ENCODE data around the gene FKBP5.
A peak's percentile ranks its signal among the peaks of the same experiment; 100 is the strongest.

FKBP5 gene

DNA sequence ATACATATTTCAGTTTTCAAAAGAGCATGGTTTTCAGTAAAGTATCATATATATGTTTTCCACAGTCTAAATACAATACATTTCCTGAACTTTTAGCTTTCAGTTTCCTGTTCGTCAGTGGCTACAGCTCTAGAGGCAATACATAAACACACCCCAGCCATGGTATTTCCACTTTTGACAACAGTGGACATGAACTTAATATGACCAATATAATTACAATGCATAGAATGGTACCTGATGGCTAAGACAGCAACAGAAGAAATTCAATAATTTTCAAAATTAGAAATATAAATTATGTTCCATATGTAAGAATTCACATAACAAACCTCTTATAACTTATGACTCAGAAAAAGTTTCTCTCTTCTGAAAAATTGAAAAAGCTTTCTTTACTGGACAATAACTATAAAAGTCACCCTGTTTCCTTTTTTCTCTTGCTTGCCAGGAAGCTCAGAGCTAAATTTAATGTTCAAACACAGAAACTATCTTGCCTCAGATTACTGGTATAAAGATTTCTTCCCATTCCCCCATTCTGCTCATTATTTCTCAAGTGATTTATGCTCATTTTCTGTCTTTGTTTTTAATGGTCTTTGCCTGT is 19.2 kb downstream of the FKBP5 start:
- H3K9me3 ChIP-seq (ENCODE audit: insufficient read depth, low read length, severe bottlenecking), result no peaks in the 10 kb centered on the region
- peaks cover 19% of the 10 kb centered on the region for H3K27me3 ChIP-seq (ENCODE audit: insufficient read depth, low read length, poor library complexity)
- H2AFZ ChIP-seq (ENCODE audit: low read depth, low read length), result no peak overlapping the region
- no peaks in the 10 kb centered on the region for H4K20me1 ChIP-seq (ENCODE audit: insufficient read depth, low read length)
- DNase-seq, result no peak
- no peak overlapping the region for H3K4me3 ChIP-seq (ENCODE audit: low read depth in 1 of 2, low read length in 2 of 2)
- no peaks in the 10 kb centered on the region for H3K4me1 ChIP-seq (ENCODE audit: insufficient read depth, low read length)
- ATAC-seq (ENCODE audit: insufficient read depth, low read depth), result 0 out of 3 replicates have a peak, but pooled peaks have one; percentile 39
- no peaks in the 10 kb centered on the region for H3K79me2 ChIP-seq (ENCODE audit: insufficient read depth, low read length)
- H3K9ac ChIP-seq (ENCODE audit: low read depth, low read length), result no peak overlapping the region
- H3K4me2 ChIP-seq (ENCODE audit: insufficient read depth, low read length), result no peak overlapping the region
- no peak overlapping the region for H3K27ac ChIP-seq (ENCODE audit: low read length)
- no peaks in the 10 kb centered on the region for H3K36me3 ChIP-seq (ENCODE audit: insufficient read depth, low read length)
- no peak for TF ChIP-seq EZH2 (IDR thresholded peaks at IDR 0.05; ENCODE audit: borderline replicate concordance, low read depth, low read length, severe bottlenecking)
- TF ChIP-seq, protein P1, sequence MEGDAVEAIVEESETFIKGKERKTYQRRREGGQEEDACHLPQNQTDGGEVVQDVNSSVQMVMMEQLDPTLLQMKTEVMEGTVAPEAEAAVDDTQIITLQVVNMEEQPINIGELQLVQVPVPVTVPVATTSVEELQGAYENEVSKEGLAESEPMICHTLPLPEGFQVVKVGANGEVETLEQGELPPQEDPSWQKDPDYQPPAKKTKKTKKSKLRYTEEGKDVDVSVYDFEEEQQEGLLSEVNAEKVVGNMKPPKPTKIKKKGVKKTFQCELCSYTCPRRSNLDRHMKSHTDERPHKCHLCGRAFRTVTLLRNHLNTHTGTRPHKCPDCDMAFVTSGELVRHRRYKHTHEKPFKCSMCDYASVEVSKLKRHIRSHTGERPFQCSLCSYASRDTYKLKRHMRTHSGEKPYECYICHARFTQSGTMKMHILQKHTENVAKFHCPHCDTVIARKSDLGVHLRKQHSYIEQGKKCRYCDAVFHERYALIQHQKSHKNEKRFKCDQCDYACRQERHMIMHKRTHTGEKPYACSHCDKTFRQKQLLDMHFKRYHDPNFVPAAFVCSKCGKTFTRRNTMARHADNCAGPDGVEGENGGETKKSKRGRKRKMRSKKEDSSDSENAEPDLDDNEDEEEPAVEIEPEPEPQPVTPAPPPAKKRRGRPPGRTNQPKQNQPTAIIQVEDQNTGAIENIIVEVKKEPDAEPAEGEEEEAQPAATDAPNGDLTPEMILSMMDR (IDR thresholded peaks at IDR 0.05; ENCODE audit: borderline replicate concordance, extremely low read depth, low read length, poor library complexity, severe bottlenecking), result no peak

DNA sequence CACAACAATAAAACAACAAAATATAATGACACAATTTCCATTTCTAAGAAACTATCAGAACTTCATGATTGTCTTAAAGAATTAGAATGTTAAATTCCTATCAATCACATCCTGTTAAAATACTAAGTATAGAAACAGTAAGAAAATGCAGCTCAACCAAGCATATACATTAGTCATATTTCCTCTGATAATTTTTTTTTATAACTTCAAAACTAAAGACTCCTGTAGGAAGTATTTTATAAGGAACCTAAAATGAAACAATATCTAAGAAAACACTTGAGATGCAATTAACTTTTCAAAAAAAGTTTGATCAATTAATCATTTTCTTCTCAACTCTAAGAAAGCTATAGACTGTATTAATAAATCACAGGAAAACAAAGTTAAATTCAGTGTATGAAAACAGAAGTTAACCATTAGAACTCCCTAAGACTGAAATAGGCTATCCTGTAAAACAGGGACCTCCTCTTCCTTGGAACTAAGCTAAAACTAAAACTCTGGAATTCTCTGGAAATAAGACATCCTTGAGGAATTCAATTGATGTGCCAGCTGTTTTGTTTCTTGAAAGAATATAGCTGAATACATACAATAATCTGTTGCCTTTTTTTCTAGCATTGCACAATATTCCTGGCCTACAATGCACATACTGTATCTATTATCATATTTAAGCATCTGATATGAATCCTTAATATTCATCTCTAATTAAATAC is 19.8 kb downstream of the FKBP5 start:
- Histone ChIP-seq H3K9me3 (ENCODE audit: insufficient read depth, low read length, severe bottlenecking) (no peaks in the 10 kb centered on the region), H3K4me2 (ENCODE audit: insufficient read depth, low read length) (no peak overlapping the region), H4K20me1 (ENCODE audit: insufficient read depth, low read length) (no peaks in the 10 kb centered on the region), H3K79me2 (ENCODE audit: insufficient read depth, low read length) (no peaks in the 10 kb centered on the region), H3K4me3 (ENCODE audit: low read depth in 1 of 2, low read length in 2 of 2) (no peak overlapping the region), H3K27me3 (ENCODE audit: insufficient read depth, low read length, poor library complexity) (peaks cover 16% of the 10 kb centered on the region), H3K27ac (ENCODE audit: low read length) (no peak overlapping the region), H3K4me1 (ENCODE audit: insufficient read depth, low read length) (no peaks in the 10 kb centered on the region), H3K36me3 (ENCODE audit: insufficient read depth, low read length) (no peaks in the 10 kb centered on the region), H3K9ac (ENCODE audit: low read depth, low read length) (no peak overlapping the region), H2AFZ (ENCODE audit: low read depth, low read length) (no peak overlapping the region)
- TF ChIP-seq, protein P1 (IDR thresholded peaks at IDR 0.05; ENCODE audit: borderline replicate concordance, extremely low read depth, low read length, poor library complexity, severe bottlenecking), result no peak
- no peak for TF ChIP-seq EZH2 (IDR thresholded peaks at IDR 0.05; ENCODE audit: borderline replicate concordance, low read depth, low read length, severe bottlenecking)
- DNase-seq, result no peak
- ATAC-seq (ENCODE audit: insufficient read depth, low read depth), result no peak

DNA sequence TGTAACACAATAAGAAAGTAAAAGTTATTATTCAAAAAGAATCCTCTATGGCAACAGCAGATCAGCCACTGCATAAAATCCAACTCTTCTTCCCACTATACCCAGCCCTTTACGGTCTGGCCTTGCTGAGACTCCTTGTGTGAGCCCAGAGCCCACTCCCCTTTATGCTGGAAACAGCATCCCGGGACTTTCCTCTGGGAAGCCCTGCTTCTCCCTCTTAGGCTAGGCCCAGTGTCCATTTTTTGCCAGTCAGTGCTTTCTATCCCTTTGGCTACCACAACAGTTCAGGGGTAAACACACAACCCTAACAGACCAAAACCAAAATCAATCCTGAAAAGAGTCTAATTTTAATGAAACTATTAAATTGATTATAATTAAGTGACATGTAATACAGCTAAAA is 20.6 kb downstream of the FKBP5 start:
- peaks cover 20% of the 10 kb centered on the region for H3K27me3 ChIP-seq (ENCODE audit: insufficient read depth, low read length, poor library complexity)
- no peak for DNase-seq
- H4K20me1 ChIP-seq (ENCODE audit: insufficient read depth, low read length), result no peaks in the 10 kb centered on the region
- no peak overlapping the region for H3K4me2 ChIP-seq (ENCODE audit: insufficient read depth, low read length)
- no peaks in the 10 kb centered on the region for H3K79me2 ChIP-seq (ENCODE audit: insufficient read depth, low read length)
- no peak overlapping the region for H3K4me3 ChIP-seq (ENCODE audit: low read depth in 1 of 2, low read length in 2 of 2)
- no peak for TF ChIP-seq EZH2 (IDR thresholded peaks at IDR 0.05; ENCODE audit: borderline replicate concordance, low read depth, low read length, severe bottlenecking)
- TF ChIP-seq, protein P1 (IDR thresholded peaks at IDR 0.05; ENCODE audit: borderline replicate concordance, extremely low read depth, low read length, poor library complexity, severe bottlenecking), result no peak
- H3K9me3 ChIP-seq (ENCODE audit: insufficient read depth, low read length, severe bottlenecking), result no peaks in the 10 kb centered on the region
- no peak for ATAC-seq (ENCODE audit: insufficient read depth, low read depth)
- H3K9ac ChIP-seq (ENCODE audit: low read depth, low read length), result no peak overlapping the region
- no peaks in the 10 kb centered on the region for H3K4me1 ChIP-seq (ENCODE audit: insufficient read depth, low read length)
- no peak overlapping the region for H3K27ac ChIP-seq (ENCODE audit: low read length)
- no peak overlapping the region for H2AFZ ChIP-seq (ENCODE audit: low read depth, low read length)
- H3K36me3 ChIP-seq (ENCODE audit: insufficient read depth, low read length), result no peaks in the 10 kb centered on the region

All from DND-41 (cell line).